GM18907 (cell line): ENCODE measurements around the gene LDAF1.
A peak's percentile ranks its signal among the peaks of the same experiment; 100 is the strongest.
"Not testable (repeated sequence)": the region's sequence is repeated elsewhere in the genome, so short reads cannot be mapped to it uniquely, and the experiment has no call there.

ENCODE experiments used
- ATAC-seq: cut with Tn5 transposase; IDR thresholded peaks from one replicate; pipeline ENCODE4 v1.9.1; 2021; ENCODE audit warnings: mild to moderate bottlenecking, moderate library complexity; ENCODE audit not compliant: unreplicated experiment

Gene LDAF1

GRCh38 chr16:21158208-21159110 is at the start of gene LDAF1:
Gene LDAF1, plus strand, starts transcription at chr16:21158674. Its CDS starts 2,509 bp downstream, at chr16:21161183.
- ATAC-seq = peak; percentile 84

DNA sequence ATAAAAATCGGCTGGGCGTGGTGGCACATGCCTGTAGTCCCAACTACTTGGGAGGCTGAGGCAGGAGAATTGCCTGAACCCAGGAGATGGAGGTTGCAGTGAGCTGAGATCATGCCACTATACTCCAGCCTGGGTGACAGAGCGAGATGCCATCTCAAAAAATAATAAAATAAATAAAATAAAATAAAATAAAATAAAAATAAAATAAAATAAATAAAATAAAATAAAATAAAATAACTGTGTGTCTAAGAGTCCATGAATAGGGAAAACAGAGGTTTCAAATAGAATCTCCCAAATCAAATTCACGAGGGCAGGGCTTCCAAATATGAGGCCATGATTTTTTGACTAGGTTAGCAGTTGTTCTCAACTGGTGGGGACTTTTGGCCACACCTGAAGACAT is 42.9 kb upstream of the LDAF1 start:
- not testable (repeated sequence) for ATAC-seq

GRCh38 chr16:21116148-21116693 is 42.3 kb upstream of the LDAF1 start:
- no peak for ATAC-seq

DNA sequence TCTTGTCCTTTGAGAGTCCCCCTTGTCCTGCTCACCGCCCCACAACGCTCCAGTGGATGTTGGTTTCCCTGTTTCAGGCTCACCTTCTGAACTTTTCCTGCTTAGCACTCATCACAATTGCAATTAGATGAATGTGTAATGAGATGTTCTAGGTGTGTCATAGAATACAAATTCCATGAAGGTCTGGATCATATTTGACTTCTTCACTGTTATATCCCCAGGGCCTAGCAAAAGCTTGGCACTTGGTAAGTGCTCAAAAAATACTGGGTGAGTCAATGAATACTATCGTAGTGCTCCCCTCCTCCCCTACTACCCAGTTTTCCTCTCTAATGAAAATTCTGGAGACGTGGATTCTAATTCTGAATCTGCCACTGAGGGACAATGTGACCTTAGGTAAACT is 40.9 kb upstream of the LDAF1 start:
- ATAC-seq = no peak

DNA sequence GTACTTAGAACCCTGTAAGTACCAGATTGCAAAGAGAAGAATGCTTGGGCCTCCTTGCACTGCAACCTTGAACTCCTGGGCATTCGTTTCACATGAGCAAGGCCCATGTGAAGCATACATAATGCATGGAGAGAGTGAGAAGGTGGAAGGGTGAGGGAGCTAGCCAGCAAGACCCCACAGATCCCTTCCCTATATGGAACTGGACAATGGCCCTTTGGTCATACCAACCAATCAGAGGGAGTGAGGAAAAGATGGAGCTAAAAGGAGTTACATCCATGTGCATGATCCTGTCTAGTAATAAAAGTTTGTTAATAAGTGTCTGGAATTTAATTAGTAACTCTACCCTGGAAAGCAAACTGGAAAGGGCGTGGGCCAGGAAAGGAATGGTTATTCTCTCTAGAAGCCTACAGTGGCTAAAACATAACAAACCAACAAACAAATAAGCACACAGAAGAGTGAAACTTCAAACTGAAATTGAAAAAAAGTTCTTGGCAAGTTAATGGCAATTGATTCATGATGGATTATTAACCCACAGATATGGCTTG is 37.4 kb upstream of the LDAF1 start:
- no peak for ATAC-seq

DNA sequence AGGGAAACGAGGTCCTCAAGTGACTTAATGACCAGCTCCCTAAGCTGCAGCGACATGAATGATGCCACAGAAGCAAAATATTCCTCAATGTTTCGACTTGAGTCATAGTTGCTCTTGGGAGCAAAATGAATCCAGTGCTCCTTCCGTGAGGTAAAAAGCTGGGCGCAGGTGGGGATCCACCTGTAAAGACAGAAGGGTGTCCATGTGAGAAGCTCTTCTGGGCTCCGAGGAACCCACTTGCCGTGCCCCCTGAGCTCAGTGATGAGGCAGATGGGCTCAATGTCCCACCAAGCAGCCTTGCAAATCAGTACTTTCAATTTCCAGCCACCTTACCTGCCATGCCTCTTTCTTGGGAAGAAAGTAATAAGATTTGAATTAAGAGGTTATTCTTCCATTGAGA is 33.3 kb upstream of the LDAF1 start:
- ATAC-seq = no peak

GRCh38 chr16:21126518-21126917 is 32.0 kb upstream of the LDAF1 start:
- no peak for ATAC-seq

GRCh38 chr16:21128991-21129390 is 29.5 kb upstream of the LDAF1 start:
- no peak for ATAC-seq

DNA sequence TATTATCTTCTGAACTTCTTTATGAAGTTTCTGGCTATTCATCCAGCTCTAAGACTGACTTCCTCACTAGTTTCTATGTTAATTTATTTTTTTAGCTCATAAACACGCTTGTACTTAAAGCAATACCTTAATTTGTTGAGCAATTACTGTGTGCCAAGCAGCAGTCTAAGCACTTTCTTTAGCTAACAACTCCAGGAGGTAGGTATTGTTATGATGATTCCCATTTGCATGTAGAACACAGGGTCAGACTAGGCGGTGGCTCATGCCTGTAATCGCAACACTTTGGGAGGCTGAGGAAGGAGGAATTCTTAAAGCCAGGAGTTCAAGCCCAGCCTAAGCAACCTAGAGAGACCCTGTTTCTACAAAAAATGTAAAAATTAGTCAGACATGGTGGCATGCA is 27.7 kb upstream of the LDAF1 start:
- no peak for ATAC-seq

- ATAC-seq = no peak
Measured at GRCh38 chr16:21134053-21134452, 24.4 kb upstream of the LDAF1 start.

GRCh38 chr16:21145738-21146137 is 12.7 kb upstream of the LDAF1 start:
- no peak for ATAC-seq

DNA sequence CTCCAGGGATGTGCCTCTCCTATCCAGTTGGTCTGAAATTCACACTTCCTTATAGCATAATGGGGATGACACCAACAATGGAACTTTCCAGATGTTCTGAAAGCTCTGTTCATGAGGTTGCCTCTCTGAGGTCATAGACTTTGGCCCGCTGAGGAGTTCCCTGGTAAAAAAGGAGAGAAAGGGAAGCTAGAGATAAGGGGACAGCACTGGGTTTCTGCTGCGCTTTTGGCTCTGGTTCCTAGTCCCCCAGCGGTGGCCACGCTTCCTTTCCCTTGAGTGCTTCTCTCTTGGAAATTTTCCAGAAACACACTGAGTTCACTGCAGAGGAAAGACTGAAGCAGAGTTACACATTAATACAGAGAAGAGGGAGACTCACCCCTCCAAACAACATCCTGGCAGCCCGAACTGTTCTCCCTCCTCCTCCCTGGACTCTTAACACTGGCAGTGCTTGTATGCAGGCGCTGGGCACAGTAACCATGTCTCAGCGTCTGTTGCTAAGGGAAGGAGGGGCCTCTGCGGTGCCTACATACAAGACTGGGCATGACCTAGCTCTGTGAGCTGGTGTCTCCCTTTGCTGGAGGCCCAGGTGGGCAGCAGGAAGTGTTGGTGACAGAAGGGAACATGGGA is 8.0 kb upstream of the LDAF1 start, which contains the start of gene DNAH3:
DNAH3 (minus strand) TSS at position 472 of the 627 bp plus-strand sequence. CDS start 527 bp downstream, outside the sequence.
- ATAC-seq = no peak

- ATAC-seq = not testable (repeated sequence)
Measured at GRCh38 chr16:21152160-21153030, 6.1 kb upstream of the LDAF1 start.

- not testable (repeated sequence) for ATAC-seq
Measured at GRCh38 chr16:21153124-21153729, 5.2 kb upstream of the LDAF1 start.

GRCh38 chr16:21156011-21156410 is 2.5 kb upstream of the LDAF1 start:
- ATAC-seq = not testable (repeated sequence)

GRCh38 chr16:21156767-21157467 is 1.6 kb upstream of the LDAF1 start:
- no peak for ATAC-seq

GRCh38 chr16:21157632-21158031 is 842 bp upstream of the LDAF1 start:
- no peak for ATAC-seq

GRCh38 chr16:21159281-21159951 is 942 bp downstream of the LDAF1 start:
- no peak for ATAC-seq

DNA sequence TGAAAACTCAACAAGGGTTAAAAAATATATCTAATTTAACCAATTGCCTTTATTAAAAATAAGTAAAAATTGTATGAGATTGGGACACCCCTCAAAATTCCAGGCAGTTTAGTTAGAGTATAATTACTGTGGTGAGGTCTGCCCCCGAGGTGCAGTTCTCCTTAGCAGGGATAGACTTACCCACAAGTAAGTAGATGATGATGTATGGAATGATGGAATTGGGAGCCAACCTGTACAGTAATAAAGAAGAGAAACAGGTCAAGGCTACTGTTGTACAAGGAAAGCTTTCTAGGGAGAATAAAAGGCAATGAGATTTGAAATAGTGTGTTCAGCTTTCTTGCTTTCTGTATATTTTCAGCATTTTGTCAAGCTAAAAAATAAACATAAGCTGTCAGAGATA is 1.8 kb downstream of the LDAF1 start:
- ATAC-seq = no peak
